Lung (tissue), 12 donors: Measurements from ENCODE around the gene CCDC192. TPM values are rescaled to one million over a fixed set of nuclear protein-coding genes. Genes with fewer than 3 reads are reported as not detected.

Experiments
- ATAC-seq: fragments of 200-7000 bp; cut with Tn5 transposase; one replicate; pipeline ENCODE4 v1.9.1; 2020; ENCODE audit warnings: moderate number of reproducible peaks; ENCODE audit not compliant: insufficient read depth, low FRiP score
- DNase-seq, 3 donors: peaks; one replicate each; pipeline ENCODE4 v3.0.0-alpha.2; 2013 to 2017
- H3K27ac ChIP-seq, 2 donors: one replicate each; pipeline ENCODE4 v1.5.1; 2013; ENCODE audit warnings: mild to moderate bottlenecking in 2 of 2, moderate library complexity in 2 of 2, control low read depth in 1 of 2, inconsistent platforms in 1 of 2, low read depth in 1 of 2, low read length in 1 of 2
- H3K27me3 ChIP-seq, 3 donors: one replicate each; pipeline ENCODE4 v1.5.1; 2013; ENCODE audit warnings: low read length in 2 of 3; ENCODE audit not compliant: control insufficient read depth in 3 of 3, insufficient read depth in 3 of 3
- H3K36me3 ChIP-seq, 4 donors: one replicate each; pipeline ENCODE4 v1.5.1; 2013; ENCODE audit warnings: low read length in 4 of 4, mild to moderate bottlenecking in 1 of 4, moderate library complexity in 1 of 4; ENCODE audit not compliant: control insufficient read depth in 4 of 4, insufficient read depth in 4 of 4
- H3K4me1 ChIP-seq, 5 donors: one replicate each; pipeline ENCODE4 v1.5.1; 2013; ENCODE audit warnings: low read length in 5 of 5, mild to moderate bottlenecking in 2 of 5, moderate library complexity in 1 of 5; ENCODE audit not compliant: control insufficient read depth in 5 of 5, insufficient read depth in 5 of 5
- H3K4me3 ChIP-seq: one replicate; pipeline ENCODE4 v1.5.1; 2013; ENCODE audit warnings: mild to moderate bottlenecking, control low read depth, moderate library complexity
- H3K9ac ChIP-seq, 2 donors: one replicate each; pipeline ENCODE4 v1.5.1; 2013; ENCODE audit warnings: low read length in 2 of 2, control low read depth in 1 of 2; ENCODE audit not compliant: insufficient read depth in 1 of 2
- H3K9me3 ChIP-seq, 4 donors: one replicate each; pipeline ENCODE4 v1.5.1; 2013; ENCODE audit warnings: low read length in 3 of 4, mild to moderate bottlenecking in 1 of 4, moderate library complexity in 1 of 4; ENCODE audit not compliant: control insufficient read depth in 4 of 4, insufficient read depth in 3 of 4
- WGBS, 2 donors: extraction: QIAGEN DNeasy Blood & Tissue Kit; methylation state at CpG; one replicate each; pipeline ENCODE4 v1.1.7; 2013; 5-methylcytosine and 5-hydroxymethylcytosine counted together
- polyA plus RNA-seq, 2 donors: library from polyadenylated mRNA; stranded (reverse); fragments of 200-250 nt; gene quantifications; one replicate each; pipeline ENCODE4 v1.2.1, GENCODE V29; 2013
- total RNA-seq, 2 donors: library from RNA; depleted of rRNA in 1 of 2; stranded (reverse); fragments of >200 nt in 1 of 2; gene quantifications; one replicate each; pipeline ENCODE4 v1.2.1, GENCODE V29; 2014 to 2021
- TF ChIP-seq, protein P1 (sequence below): IDR thresholded peaks from 2 replicates; pipeline ENCODE4 v1.5.1; 2012; ENCODE audit warnings: mild to moderate bottlenecking; ENCODE audit errors: control extremely low read depth, extremely low read depth
- donor health status: control.
- donor health status: control.
- donor health status: Bipolar disorder and iron deficiency.
- donor health status: healthy.
- donor health status: DM: yes; HTN: yes; CAD: no.

Gene CCDC192
- total and polyA plus RNA-seq, 4 donors = 0.08 to 0.47 (median 0.40) TPM; not detected in 1

GRCh38 chr5:127839072-127839471, 135.9 kb downstream of the CCDC192 start:
- Histone ChIP-seq H3K4me1 (peaks cover 0 to 4% (median 0%) of the 10 kb centered on the region in 5 donors), H3K9ac (no peak overlapping the region), H3K27me3 (no peaks in the 10 kb centered on the region), H3K27ac (no peak overlapping the region), H3K4me3 (no peak overlapping the region), H3K9me3 (no peaks in the 10 kb centered on the region), H3K36me3 (no peaks in the 10 kb centered on the region)
- no peak for ATAC-seq
- no peak for DNase-seq
- TF ChIP-seq, protein P1, sequence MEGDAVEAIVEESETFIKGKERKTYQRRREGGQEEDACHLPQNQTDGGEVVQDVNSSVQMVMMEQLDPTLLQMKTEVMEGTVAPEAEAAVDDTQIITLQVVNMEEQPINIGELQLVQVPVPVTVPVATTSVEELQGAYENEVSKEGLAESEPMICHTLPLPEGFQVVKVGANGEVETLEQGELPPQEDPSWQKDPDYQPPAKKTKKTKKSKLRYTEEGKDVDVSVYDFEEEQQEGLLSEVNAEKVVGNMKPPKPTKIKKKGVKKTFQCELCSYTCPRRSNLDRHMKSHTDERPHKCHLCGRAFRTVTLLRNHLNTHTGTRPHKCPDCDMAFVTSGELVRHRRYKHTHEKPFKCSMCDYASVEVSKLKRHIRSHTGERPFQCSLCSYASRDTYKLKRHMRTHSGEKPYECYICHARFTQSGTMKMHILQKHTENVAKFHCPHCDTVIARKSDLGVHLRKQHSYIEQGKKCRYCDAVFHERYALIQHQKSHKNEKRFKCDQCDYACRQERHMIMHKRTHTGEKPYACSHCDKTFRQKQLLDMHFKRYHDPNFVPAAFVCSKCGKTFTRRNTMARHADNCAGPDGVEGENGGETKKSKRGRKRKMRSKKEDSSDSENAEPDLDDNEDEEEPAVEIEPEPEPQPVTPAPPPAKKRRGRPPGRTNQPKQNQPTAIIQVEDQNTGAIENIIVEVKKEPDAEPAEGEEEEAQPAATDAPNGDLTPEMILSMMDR = no peak

- WGBS, 2 donors = 35 to 49% methylated on average over 2 of the region's 2 CpGs
- Histone ChIP-seq H3K36me3 (no peaks in the 10 kb centered on the region), H3K27me3 (no peaks in the 10 kb centered on the region), H3K4me3 (no peak overlapping the region), H3K4me1 (peaks cover 0 to 3% (median 0%) of the 10 kb centered on the region in 5 donors), H3K9me3 (no peaks in the 10 kb centered on the region), H3K27ac (no peak overlapping the region), H3K9ac (no peak overlapping the region)
- TF ChIP-seq, protein P1 = no peak
- ATAC-seq (no peak), DNase-seq (no peak)
Measured at GRCh38 chr5:127839496-127840197, 136.5 kb downstream of the CCDC192 start.

GRCh38 chr5:127840198-127840524, 137.0 kb downstream of the CCDC192 start:
- H3K9ac ChIP-seq = no peak overlapping the region
- WGBS, 2 donors = 18 to 36% methylated on average over 1 of the region's 1 CpG
- no peaks in the 10 kb centered on the region for H3K27me3 ChIP-seq
- H3K9me3 ChIP-seq = no peaks in the 10 kb centered on the region
- no peak overlapping the region for H3K4me3 ChIP-seq
- H3K36me3 ChIP-seq = no peaks in the 10 kb centered on the region
- H3K27ac ChIP-seq = no peak overlapping the region
- no peak for ATAC-seq
- peaks cover 0 to 2% (median 0%) of the 10 kb centered on the region in 5 donors for H3K4me1 ChIP-seq
- TF ChIP-seq, protein P1 = no peak
- no peak for DNase-seq

DNA sequence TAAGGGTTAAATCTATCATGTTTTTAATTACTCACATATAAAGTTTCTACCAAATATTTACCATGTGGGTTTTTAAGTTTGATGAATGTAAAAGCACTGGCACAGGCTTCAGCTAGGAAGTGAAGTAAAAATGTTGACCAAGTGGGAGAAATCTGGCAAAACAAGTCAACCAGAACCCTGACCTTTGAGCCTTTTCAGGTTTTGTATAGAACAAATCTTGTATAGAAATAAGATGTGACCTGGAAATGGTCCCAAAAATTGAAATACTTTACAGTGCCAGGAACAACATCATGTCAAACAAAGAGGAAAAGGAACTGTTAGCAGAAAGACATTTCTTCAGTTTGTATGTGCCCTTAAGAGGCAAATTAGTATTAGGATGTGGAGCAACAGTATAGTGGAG, 137.6 kb downstream of the CCDC192 start:
- Histone ChIP-seq H3K4me3 (no peak overlapping the region), H3K27me3 (no peaks in the 10 kb centered on the region), H3K4me1 (peaks cover 0 to 2% (median 0%) of the 10 kb centered on the region in 5 donors), H3K27ac (no peak overlapping the region), H3K9me3 (no peaks in the 10 kb centered on the region), H3K36me3 (no peaks in the 10 kb centered on the region), H3K9ac (no peak overlapping the region)
- TF ChIP-seq, protein P1 = no peak
- ATAC-seq = no peak
- no peak for DNase-seq
